C4-2B (cell line): ENCODE data around the gene GJD4.

Experiments used
- CTCF ChIP-seq: fragments of 450-650 bp; conservative IDR thresholded peaks from 2 replicates; pipeline ENCODE4 v1.5.1; 2017; ENCODE audit warnings: mild to moderate bottlenecking
- ZFX ChIP-seq: fragments of 450-650 bp; IDR thresholded peaks from 2 replicates; pipeline ENCODE4 v1.6.1; 2017

DNA sequence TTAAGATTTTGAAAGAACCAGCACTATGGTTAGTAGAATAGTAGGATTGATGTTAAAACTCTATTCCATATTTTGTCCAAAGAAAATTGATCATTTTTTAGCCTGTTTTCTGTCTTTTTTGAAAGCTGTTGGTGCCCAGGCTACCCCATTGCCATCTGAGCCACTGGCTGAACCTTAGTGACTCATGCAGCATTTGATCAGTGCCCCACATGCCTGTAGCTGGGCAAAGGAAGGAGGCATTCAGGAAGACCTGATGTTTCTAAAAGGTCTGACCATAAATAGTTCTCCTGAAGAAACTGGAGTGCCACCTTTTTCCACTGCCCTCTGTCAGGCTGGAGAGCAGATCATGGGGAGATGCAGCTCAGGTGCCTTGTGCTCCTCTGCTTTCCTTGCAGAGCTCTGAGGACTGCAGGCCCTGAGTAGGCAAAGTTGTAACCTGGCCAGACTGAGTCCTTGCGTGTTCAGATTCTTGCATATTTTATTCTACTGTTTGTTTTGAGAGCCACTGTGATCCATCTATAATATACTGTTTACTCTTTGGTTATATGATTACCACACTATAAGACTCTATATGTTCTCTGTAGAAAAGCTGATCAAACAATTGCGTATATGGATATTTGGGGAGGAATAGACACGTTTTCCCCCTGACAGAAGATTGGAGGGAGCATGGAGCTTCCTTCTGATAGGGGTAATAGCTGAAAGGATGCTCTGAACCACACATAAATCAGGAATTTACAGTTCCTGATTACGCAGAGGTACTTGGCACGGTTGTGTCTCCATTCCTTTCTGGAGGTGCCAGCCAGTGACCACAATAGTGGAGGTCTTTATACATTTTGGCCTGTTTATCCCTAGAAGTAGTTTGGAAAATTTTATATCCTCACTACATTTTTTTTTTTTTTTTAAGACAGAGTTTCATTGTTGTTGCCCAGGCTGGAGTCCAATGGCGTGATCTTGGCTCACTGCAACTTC is 48.9 kb upstream of the GJD4 start:
- TF ChIP-seq CTCF (no peak), ZFX (no peak)
